Spleen (tissue), 7 donors: ENCODE results near the gene AGPS.

Source experiments
- POLR2A ChIP-seq, 3 donors: fragments of 450-650 bp; IDR thresholded peaks; one replicate each; pipeline ENCODE4 v1.5.1; 2017; ENCODE audit warnings: antibody characterized with exemption in 3 of 3, mild to moderate bottlenecking in 1 of 3
- POLR2AphosphoS5 ChIP-seq, 3 donors: sonication (generic); formaldehyde crosslinking; IDR thresholded peaks; one replicate each; pipeline ENCODE4 v1.5.1; 2017; ENCODE audit warnings: antibody characterized with exemption in 3 of 3
- TF ChIP-seq, protein P1 (sequence below), 11 experiments: fragments of 200-600 bp in 7 of 11; fragments of 450-650 bp in 4 of 11; sonication (generic) in 4 of 11; IDR thresholded peaks in 8 of 11; conservative IDR thresholded peaks in 3 of 11; 1 replicate in 7 of 11; 2 replicates in 4 of 11; pipeline versions ENCODE4 v1.4.0 to v1.8.0; 2016 to 2021; ENCODE audit warnings: antibody characterized with exemption in 11 of 11, inconsistent platforms in 4 of 11, mild to moderate bottlenecking in 1 of 11
- donor health status: DM: no; HTN: no; CAD: no; lungs with moderate emphysema.
- donor health status: DM: no; HTN: no; CAD: no.
- donor health status: DM: no; HTN: no; CAD: no.

DNA sequence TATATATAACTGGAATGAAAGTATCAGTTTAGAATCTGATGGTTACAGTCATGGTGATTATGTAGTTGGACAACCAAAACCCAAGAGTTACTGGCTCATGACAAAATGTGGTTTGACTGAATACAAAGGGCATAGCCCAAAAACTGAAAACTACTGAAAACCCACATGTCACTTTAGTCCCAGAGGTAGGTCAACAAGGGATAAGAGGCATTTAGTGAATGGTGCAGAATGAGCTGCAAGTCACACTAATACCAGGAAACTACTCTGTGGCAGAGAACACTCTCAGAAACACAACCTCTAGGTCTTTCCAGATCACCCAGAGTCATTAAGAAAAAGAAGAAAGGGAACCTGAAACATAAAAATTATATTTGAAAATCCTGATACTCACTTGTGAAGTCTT lies 154.5 kb downstream of the AGPS start:
- TF ChIP-seq, protein P1, sequence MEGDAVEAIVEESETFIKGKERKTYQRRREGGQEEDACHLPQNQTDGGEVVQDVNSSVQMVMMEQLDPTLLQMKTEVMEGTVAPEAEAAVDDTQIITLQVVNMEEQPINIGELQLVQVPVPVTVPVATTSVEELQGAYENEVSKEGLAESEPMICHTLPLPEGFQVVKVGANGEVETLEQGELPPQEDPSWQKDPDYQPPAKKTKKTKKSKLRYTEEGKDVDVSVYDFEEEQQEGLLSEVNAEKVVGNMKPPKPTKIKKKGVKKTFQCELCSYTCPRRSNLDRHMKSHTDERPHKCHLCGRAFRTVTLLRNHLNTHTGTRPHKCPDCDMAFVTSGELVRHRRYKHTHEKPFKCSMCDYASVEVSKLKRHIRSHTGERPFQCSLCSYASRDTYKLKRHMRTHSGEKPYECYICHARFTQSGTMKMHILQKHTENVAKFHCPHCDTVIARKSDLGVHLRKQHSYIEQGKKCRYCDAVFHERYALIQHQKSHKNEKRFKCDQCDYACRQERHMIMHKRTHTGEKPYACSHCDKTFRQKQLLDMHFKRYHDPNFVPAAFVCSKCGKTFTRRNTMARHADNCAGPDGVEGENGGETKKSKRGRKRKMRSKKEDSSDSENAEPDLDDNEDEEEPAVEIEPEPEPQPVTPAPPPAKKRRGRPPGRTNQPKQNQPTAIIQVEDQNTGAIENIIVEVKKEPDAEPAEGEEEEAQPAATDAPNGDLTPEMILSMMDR (IDR thresholded peaks at IDR 0.05 in 8 of 11, conservative IDR thresholded peaks at IDR 0.05 in 3 of 11): no peak
- no peak for TF ChIP-seq POLR2AphosphoS5 (IDR thresholded peaks at IDR 0.05)
- no peak for TF ChIP-seq POLR2A (IDR thresholded peaks at IDR 0.05)
